ENCODE results near the gene SPATA32.

DNA sequence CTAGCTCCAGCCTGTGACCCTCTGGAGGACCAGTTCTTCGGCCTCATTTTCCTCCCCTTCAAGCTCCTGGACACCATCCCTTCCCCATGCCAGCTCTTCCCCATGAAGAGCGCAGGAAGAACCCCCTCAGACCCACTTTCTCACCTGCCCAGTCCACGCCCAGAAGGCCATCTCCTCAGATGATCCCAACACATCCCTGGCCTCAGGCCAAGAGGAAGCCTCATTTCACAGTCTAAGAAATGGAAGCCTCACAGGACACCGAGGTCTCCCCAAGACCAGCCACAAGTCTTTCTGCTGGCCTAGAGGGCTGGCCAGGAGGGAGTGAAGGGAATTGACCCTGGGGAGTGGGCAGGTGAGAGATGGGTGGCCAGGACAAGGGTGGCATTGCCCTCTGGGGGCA is 8.0 kb downstream of the SPATA32 start:
- TF ChIP-seq, protein P1, sequence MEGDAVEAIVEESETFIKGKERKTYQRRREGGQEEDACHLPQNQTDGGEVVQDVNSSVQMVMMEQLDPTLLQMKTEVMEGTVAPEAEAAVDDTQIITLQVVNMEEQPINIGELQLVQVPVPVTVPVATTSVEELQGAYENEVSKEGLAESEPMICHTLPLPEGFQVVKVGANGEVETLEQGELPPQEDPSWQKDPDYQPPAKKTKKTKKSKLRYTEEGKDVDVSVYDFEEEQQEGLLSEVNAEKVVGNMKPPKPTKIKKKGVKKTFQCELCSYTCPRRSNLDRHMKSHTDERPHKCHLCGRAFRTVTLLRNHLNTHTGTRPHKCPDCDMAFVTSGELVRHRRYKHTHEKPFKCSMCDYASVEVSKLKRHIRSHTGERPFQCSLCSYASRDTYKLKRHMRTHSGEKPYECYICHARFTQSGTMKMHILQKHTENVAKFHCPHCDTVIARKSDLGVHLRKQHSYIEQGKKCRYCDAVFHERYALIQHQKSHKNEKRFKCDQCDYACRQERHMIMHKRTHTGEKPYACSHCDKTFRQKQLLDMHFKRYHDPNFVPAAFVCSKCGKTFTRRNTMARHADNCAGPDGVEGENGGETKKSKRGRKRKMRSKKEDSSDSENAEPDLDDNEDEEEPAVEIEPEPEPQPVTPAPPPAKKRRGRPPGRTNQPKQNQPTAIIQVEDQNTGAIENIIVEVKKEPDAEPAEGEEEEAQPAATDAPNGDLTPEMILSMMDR (IDR thresholded peaks at IDR 0.05): no peak
- TF ChIP-seq POLR2A (IDR thresholded peaks at IDR 0.05): no peak
- TF ChIP-seq POLR2AphosphoS5 (IDR thresholded peaks at IDR 0.05): no peak
